Activated CD4-positive, alpha-beta T cell treated with anti-CD3 and anti-CD28 coated beads, Interleukin-10, Interleukin-2, amounts not matched to agents 100 ng/mL and 50 ng/mL, durations not matched to agents 16 hours and 8 hours (primary cell): Measurements from ENCODE around the gene HMBS.
A peak's percentile ranks its signal among the peaks of the same experiment; 100 is the strongest.

ENCODE experiments used
- DNase-seq: peaks from one replicate; pipeline ENCODE4 v3.0.0-alpha.2; 2020

The HMBS gene

GRCh38 chr11:119077839-119078238 lies 6.8 kb upstream of the HMBS start:
- DNase-seq: no peak

- no peak for DNase-seq
Observed at GRCh38 chr11:119078675-119079420, 5.8 kb upstream of the HMBS start.

GRCh38 chr11:119081682-119082260 lies 2.9 kb upstream of the HMBS start:
- DNase-seq: no peak

GRCh38 chr11:119085437-119085847 lies 761 bp downstream of the HMBS start:
- DNase-seq: no peak

- DNase-seq: no peak
Observed at GRCh38 chr11:119087123-119087522, 2.4 kb downstream of the HMBS start.

- peak; percentile 33 for DNase-seq
Observed at GRCh38 chr11:119087747-119088241, 3.1 kb downstream of the HMBS start.

GRCh38 chr11:119088406-119088805 lies 3.7 kb downstream of the HMBS start:
- DNase-seq: no peak

- DNase-seq: no peak
Observed at GRCh38 chr11:119089319-119089718, 4.6 kb downstream of the HMBS start.

GRCh38 chr11:119091178-119091577 lies 6.5 kb downstream of the HMBS start:
- no peak for DNase-seq

GRCh38 chr11:119091966-119092879 lies 7.5 kb downstream of the HMBS start:
- DNase-seq: peak; percentile 35

- DNase-seq: no peak
Observed at GRCh38 chr11:119092880-119093842, 8.5 kb downstream of the HMBS start.

- DNase-seq: peak; percentile 60
Observed at GRCh38 chr11:119093942-119094815, 9.5 kb downstream of the HMBS start.

GRCh38 chr11:119094816-119095065 lies 10.1 kb downstream of the HMBS start:
- DNase-seq: peak; percentile 78

GRCh38 chr11:119095066-119095880 lies 10.6 kb downstream of the HMBS start:
- peak; percentile 100 for DNase-seq

- DNase-seq: no peak
Observed at GRCh38 chr11:119099711-119100110, 15.0 kb downstream of the HMBS start.

- peak; percentile 30 for DNase-seq
Observed at GRCh38 chr11:119100246-119100970, 15.7 kb downstream of the HMBS start.

GRCh38 chr11:119100994-119101758 lies 16.5 kb downstream of the HMBS start:
- peak; percentile 65 for DNase-seq

- DNase-seq: peak; percentile 94
Observed at GRCh38 chr11:119101759-119102423, 17.2 kb downstream of the HMBS start, which contains the start of gene DPAGT1. Gene DPAGT1, minus strand, starts transcription at chr11:119101853. Its CDS starts 198 bp downstream, at chr11:119101655.
